Neural cell (in vitro differentiated cells): Measurements from ENCODE around the gene RCAN1.
A peak's percentile ranks its signal among the peaks of the same experiment; 100 is the strongest.

ENCODE experiments used
- CTCF ChIP-seq: fragments of 450-650 bp; IDR thresholded peaks from 2 replicates; pipeline ENCODE4 v1.5.1; 2014; ENCODE audit warnings: antibody characterized with exemption, mild to moderate bottlenecking, moderate library complexity; ENCODE audit not compliant: poor library complexity, severe bottlenecking
- EP300 ChIP-seq: fragments of 450-650 bp; conservative IDR thresholded peaks from 2 replicates; pipeline ENCODE4 v1.6.1; 2014; ENCODE audit warnings: antibody characterized with exemption, mild to moderate bottlenecking, moderate library complexity; ENCODE audit not compliant: poor library complexity, severe bottlenecking
- EZH2 ChIP-seq: fragments of 200-600, 300-800 bp; shearing (Covaris generic), sonication (generic); IDR thresholded peaks from 2 replicates; pipeline ENCODE4 v1.6.1; 2014; ENCODE audit warnings: antibody characterized with exemption, low read length, borderline replicate concordance, mild to moderate bottlenecking; ENCODE audit not compliant: insufficient read depth, poor library complexity, severe bottlenecking
- POLR2AphosphoS5 ChIP-seq: IDR thresholded peaks from 2 replicates; pipeline ENCODE4 v1.6.1; 2012
- RAD21 ChIP-seq: fragments of 450-650 bp; conservative IDR thresholded peaks from 2 replicates; pipeline ENCODE4 v1.6.1; 2014; ENCODE audit warnings: antibody characterized with exemption, mild to moderate bottlenecking, moderate library complexity
- REST ChIP-seq: IDR thresholded peaks from 2 replicates; pipeline ENCODE4 v1.6.1; 2012; ENCODE audit warnings: borderline replicate concordance
- TAF1 ChIP-seq: IDR thresholded peaks from 2 replicates; pipeline ENCODE4 v1.6.1; 2012; ENCODE audit warnings: low read depth

DNA sequence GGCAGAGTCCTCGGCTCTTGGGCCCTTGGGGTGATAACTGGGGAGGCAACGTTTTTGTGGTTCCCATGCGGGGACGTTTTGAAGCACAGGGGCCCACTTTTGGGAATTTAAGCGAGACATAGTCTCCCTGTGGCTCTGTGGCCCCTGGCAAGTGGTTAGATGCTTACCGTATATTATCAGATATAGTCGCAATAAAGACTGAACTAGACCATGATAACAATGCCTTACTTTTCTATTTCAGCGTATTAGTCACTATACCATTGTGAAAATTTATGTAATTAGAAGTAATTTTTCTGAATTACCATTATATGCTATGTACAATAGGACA lies 538 bp upstream of the RCAN1 start:
- TF ChIP-seq CTCF: no peak
- no peak for TF ChIP-seq POLR2AphosphoS5
- TF ChIP-seq EZH2: no peak
- TF ChIP-seq EP300: peak; percentile 13
- TF ChIP-seq REST: no peak
- TF ChIP-seq TAF1: no peak
- no peak for TF ChIP-seq RAD21
